GM21737 (cell line): ENCODE data around the gene UBE2B.

Experiments used
- ATAC-seq: cut with Tn5 transposase; IDR thresholded peaks from one replicate; pipeline ENCODE4 v1.9.1; 2021; ENCODE audit warnings: mild to moderate bottlenecking, moderate library complexity; ENCODE audit not compliant: unreplicated experiment

The UBE2B gene

GRCh38 chr5:134436523-134437339 lies 65.4 kb downstream of the UBE2B start:
- peak; percentile 91 for ATAC-seq

- ATAC-seq: no peak
Measured at GRCh38 chr5:134437340-134437846, 66.0 kb downstream of the UBE2B start.

- ATAC-seq: no peak
Measured at GRCh38 chr5:134437847-134438581, 66.6 kb downstream of the UBE2B start.

- ATAC-seq: no peak
Measured at GRCh38 chr5:134438721-134439123, 67.4 kb downstream of the UBE2B start.

GRCh38 chr5:134439210-134439654 lies 67.9 kb downstream of the UBE2B start:
- ATAC-seq: no peak

GRCh38 chr5:134440201-134440755 lies 68.9 kb downstream of the UBE2B start:
- ATAC-seq: no peak
